ENCODE data around the gene MC4R.

DNA sequence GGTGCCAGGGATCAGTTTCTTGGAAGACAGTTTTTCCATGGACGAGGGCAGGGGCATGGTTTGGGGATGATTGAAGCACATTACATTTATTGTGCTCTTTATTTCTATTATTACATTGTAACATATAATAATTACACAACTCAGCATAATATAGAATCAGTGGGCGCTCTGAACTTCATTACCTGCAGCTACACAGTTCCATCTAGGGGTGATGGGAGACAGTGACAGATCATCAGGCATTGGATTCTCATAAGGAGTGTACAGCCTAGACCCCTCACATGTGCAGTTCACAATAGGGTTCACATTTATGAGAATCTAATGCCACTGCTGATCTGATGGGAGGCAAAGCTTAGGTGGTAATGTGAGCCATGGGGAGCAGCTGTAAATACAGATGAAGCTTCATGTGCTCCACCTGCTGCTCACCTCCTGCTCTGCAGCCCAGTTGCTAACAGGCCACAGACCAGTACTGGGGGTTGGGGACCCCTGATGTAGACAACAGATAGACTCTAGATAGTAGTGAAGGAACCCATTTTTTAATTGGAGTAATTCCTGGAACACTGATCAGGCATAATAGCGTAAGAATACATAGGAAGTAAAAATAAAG, 41.5 kb upstream of the MC4R start:
- TF ChIP-seq POLR2AphosphoS5 (IDR thresholded peaks at IDR 0.05; ENCODE audit: low read length), result no peak
- TF ChIP-seq FOS (IDR thresholded peaks at IDR 0.05; ENCODE audit: borderline replicate concordance, extremely low read depth, insufficient read length), result no peak
- TF ChIP-seq SMAD1 (IDR thresholded peaks at IDR 0.05; ENCODE audit: low read depth, partially characterized antibody), result no peak
- no peak for TF ChIP-seq MTA3 (IDR thresholded peaks at IDR 0.05; ENCODE audit: borderline replicate concordance, low read length)
- TF ChIP-seq SMC3 (IDR thresholded peaks at IDR 0.05; ENCODE audit: borderline replicate concordance, low read length), result peak; percentile 48; the same call in 1 of the 2 replicates
- no peak for TF ChIP-seq TARDBP (IDR thresholded peaks at IDR 0.05; ENCODE audit: borderline replicate concordance)

Data from GM12878 (cell line).